ENCODE data around the gene TP53I3.
A peak's percentile ranks its signal among the peaks of the same experiment; 100 is the strongest.
"Not testable (repeated sequence)": the region's sequence is repeated elsewhere in the genome, so short reads cannot be mapped to it uniquely, and the experiment has no call there.

The TP53I3 gene, protein sequence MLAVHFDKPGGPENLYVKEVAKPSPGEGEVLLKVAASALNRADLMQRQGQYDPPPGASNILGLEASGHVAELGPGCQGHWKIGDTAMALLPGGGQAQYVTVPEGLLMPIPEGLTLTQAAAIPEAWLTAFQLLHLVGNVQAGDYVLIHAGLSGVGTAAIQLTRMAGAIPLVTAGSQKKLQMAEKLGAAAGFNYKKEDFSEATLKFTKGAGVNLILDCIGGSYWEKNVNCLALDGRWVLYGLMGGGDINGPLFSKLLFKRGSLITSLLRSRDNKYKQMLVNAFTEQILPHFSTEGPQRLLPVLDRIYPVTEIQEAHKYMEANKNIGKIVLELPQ

DNA sequence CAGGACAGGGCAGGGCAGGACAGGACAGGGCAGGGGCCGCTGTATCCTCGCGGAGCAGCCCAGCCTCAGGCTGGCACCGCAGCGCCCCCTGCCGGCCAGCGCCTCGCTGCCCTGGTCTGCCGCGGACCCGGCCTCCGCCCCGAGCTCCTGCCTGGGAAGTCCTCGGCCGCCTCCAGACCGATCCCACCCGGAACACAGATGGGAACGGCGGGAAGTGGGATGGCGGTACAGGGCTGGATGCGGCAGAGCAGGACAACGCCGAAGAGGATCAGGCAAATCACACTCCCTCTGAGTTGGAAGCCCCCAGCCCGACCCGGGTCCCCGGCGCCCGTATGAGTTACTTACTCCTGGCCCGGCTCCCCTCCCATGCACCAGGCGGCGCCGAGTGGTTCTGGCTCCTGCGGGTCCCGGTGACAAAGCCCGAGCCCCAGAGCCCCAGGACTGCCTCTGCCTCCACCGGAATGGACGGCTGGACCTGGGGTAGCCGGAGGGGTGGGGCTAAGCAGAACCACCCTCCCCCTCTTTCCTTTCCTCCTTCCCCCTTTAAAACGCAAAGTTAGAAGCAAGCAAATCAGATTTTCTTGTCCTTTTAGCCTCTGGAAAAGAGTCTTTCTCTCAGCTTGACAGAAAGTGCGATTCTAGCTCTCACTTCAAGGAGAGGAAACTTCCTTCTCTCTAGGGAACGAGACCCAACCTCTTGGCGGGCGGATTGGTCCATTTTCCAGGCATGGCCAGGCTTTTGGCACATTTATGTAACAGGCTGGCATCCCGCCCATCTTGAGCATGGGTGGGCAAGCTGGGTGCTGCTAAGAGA is at the start of gene TP53I3:
Gene TP53I3 (minus strand): TSS at position 449 of the 814 bp plus-strand sequence. CDS start 508 bp downstream, outside the sequence.
- peak; percentile 93 for DNase-seq

DNA sequence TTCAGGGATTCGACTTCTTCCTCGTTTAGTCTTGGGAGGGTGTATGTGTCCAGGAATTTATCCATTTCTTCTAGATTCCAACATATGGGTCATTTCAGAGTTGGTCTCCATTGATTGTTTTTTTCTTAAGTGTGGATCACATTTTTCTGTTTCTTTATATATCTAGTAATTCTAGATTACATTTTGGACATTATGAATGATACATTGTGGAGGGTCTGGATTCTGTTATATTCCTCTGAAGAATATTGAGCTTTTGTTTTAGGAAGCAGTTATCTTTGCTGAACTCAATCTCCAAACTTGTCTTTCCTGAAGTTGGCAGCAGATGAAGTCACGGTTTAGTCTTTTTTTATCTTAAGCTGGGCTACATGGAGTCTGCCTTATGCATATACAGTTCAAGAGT is 47.9 kb upstream of the TP53I3 start:
- no peak for DNase-seq

DNA sequence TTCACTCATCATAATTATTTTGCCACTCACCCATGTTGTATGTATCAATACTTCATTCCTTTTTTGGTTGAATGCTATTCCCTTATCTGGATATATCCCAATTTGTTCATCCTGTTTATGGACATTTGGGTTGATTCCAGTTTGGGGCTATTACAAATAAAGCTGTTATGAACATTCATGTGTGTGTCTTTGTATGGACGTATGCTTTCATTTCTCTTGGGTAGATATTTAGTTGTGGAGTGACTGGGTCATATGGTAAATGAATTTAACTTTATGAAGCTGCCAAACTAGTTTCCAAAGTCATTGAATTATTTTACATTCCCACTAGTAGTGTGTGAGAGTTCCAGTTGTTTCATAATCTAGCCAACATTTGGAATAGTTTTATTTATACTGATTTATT is 41.3 kb upstream of the TP53I3 start:
- DNase-seq: no peak

DNA sequence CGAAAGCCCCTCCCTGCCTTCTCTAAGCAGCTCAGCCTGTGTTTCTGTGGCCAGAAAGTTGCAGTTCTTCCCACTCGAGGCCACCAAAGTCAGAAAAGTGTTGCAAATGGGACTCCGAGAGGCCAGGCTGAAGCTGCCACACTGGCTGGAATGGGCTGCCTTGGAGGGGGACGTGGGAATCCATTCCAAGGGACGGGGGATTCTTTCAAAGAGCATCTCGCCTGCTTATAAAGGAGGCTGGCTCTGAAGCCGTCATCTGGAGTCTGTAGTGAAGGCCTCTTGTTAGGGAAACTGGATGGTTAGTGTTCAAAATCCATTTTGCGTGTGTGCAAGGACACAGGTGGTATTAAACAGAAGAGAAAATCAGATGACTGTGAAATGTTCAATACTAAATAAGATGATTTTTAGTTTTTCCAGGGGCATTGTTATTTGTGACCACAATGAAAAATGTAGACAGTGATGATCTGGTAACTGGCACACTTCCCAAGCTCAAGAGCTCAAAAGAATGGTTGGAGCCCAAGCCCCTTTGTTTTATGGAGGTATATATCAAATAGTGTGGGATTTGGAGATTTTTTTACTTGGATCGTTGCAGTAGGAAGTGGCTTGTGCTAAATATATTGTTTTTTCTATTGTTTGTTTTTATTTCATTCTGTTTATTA is 39.4 kb upstream of the TP53I3 start:
- peak; percentile 63 for DNase-seq

DNA sequence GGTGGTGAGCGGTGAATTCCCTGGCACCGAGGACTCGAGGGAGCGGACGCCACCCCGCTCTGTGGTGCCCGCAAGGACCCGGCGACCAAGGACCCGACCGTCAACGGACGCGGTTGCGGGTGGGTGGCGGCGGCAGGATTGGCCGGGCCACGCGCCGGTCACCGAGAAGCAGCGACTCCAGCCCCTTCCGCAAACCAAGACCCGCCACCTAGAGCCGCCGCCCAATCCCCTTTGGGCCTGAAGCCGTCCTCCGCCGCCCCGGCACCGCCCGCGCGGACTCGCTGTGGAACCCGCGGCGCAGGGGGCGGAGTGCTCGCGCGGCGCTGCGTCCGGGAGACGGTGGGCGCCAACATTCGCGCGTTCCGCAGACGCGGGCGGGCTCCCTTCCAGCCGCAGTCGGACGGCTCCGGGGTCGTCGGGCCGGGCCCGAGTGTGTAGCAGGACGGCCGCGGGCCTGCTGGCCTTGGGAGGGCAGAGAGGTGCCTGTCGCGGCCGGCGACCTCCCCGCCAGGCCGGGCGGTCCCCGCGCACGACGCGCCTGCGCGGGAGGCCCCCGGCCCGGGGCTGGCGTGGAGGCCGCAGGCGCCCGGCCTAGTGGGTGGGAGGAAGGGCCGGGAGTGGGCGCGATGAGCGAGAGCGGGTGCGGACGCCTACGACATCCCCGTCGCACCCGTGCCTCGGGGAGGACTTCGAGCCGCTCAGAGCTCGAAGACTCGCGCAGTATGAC is 38.7 kb upstream of the TP53I3 start, which contains the start of the genes FAM228B and PFN4:
Gene FAM228B (plus strand): TSS at position 275 of the 727 bp plus-strand sequence. CDS start 893 bp downstream, outside the sequence.
Gene PFN4 (minus strand): TSS at position 140 of the 727 bp plus-strand sequence. CDS start 799 bp downstream, outside the sequence.
- peak; percentile 69 for DNase-seq

DNA sequence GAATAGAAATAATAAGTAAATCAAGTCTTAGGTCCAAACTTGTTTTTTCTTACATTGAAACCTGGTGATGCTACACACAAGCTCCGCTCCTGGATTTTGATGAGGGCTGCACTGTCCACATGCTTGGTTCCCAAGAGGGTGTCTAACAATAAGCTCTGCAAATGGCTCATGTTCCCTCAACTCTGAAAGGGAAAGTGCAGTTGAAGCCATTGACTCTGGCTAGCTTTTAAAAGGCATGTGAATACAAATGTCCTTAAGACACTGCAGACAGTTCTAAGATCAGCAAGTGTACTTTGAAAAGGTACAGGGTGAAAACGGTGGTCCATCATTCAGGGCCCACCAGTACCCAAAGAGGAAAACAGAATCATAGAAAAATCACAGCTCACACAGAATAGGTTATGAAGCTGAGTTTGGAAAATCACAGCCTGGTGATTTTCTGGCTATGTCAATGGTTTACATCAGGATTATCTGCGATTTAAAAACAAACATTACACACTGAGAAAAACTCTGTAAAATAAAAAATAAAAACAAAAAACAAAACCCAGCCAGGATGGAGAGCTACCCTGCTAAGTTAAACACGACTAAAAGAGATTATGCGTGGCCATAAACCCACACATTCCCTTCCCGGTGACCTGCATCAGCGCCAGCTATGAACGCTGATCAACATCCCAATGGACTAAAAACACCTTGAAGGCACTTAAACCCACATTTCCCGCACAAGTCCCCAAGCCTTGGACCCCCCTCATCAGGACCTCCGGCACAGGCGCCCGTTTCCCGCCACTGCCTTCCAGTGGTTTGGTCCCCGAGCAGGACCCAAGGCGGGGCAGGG is 37.9 kb upstream of the TP53I3 start:
- no peak for DNase-seq

DNA sequence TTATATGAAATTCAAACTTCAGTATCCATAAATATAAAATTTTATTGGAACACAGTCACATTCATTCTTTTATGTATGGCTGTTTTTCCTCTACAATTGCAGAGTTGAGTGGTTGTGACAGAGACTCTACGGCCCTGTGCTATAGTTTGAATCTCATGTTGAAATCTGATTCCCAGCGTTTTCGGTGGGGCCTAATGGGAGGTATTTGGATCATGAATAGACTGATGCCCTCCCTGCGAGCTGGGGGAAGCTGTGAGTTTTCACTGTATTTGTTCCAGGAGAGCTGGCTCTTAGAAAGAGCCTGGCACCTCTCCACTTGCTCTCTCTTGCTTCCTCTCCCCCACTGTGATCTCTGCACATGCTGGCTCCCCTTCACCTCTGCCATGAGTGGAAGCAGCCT is 36.8 kb upstream of the TP53I3 start:
- no peak for DNase-seq

DNA sequence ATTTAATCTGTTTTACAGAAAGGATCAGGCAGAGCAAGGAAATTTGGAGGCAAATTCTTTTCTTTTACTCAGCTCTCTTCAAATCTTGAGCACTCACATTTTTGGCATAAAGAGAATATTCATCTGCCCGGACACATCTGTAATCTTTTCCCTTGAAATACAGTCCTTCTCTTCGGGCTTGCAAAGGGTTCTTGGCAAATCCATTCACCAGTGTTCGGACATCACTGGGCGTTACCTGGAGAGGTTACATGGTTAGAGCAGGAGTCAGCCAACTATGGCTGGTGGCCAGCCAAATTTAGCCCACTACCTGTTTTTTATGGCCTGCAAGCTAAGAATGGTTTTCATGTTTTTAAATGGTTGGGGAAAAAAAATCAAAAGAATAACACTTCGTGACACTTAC is 36.4 kb upstream of the TP53I3 start:
- no peak for DNase-seq

DNA sequence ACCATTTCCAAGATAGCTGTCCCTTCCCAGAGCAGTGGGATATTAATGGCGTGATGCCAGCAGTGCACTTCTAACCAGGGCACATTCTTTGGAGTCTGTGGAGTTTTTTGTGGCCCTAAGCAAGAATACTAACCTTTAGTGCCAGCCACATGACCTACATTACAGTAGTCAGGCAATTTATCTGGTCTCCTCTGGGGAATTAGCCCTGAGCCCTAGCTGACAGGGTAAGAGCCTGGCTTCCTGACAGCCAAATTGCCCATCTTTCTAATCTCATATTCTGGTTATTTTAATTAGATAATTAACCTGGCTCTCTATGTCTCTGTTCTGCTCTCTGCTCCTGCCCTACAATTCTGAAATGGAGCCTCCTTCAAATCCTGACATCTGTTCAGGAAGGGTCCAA is 33.3 kb upstream of the TP53I3 start:
- DNase-seq: no peak

DNA sequence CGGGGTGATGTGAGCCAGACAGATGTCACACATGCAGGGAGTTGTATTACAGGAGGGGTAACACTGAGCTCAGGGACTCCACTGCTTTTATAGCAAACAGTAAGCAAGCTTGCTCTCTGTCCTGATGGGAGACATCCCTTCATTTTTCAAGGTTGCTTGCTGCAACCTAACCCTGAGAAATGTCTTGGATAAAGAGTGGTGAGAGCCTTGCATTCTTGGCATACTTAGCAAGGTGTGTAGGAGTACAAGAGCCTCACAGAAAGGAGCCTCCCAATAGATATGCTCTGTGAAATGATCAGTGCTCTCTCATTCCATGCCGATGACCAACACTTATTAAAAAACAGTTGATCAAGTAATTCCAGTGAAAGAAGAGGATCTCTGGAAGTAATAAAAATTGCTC is 30.4 kb upstream of the TP53I3 start:
- DNase-seq: no peak

DNA sequence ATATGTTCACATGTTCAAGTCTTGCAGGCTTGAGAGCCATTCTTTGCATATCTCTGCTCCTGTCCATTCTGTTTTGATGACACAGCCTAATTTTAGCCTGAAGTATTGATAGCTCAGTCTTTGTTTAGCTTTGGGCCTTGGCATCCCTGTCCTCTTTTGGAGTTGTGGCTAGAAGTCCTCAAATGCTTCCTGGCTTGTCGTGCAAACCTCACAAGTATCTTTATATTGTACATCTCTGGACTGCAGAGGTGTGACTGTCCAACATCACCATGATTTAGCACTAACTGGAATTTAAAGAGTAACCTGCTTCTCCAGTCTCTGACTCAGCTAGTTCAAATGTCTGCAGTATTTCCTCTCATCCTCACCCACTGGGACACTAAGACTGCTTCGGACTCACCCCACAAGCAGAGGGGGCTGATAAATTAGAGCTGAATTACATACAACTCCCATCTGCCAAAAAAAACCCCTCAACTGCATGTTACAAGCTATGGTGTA is 26.8 kb upstream of the TP53I3 start:
- DNase-seq: no peak

DNA sequence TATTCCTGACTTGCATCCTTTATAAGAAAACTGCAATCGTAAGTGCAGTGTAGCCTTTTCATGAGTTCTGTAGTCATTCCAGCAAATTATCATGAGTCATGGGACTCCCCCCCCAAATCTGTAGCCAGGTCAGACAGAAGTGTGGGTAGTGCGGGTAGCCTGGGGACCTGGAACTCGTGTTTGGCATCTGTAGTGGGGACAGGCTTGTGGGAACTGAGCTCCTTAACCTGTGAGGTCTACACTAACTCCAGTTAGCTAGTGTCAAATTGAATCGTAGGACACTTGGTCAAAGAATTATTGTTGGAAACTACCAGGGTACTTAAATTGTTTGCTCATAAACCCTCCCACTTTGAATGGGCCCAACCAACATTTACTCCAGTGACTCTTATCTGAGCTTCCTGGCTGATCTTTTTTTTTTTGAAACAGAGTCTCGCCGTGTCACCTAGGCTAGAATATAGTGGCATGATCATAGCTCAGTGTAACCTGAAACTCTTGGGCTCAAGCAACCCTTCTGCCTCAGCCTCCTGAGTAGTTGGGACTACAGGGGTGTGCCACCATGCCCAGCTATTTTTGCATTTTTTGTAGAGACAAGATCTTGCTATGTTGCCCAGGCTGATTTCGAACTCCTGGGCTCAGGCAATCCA is 26.1 kb upstream of the TP53I3 start:
- DNase-seq: no peak

DNA sequence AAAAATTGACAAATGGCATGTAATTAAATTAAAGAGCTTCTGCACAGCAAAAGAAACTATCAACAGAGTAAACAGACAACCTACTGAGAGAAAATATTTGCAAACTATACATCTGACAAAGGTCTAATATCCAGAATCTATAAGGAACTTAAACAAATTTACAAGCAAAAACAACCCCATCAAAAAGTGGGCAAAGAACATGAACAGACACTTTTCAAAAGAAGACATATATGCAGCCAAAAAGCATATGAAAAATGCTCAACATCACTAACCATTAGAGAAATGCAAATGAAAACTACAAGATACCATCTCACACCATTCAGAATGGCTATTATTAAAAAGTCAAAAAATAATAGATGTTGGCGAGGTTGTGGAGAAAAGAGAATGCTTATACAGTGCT is 24.8 kb upstream of the TP53I3 start:
- DNase-seq: not testable (repeated sequence)

DNA sequence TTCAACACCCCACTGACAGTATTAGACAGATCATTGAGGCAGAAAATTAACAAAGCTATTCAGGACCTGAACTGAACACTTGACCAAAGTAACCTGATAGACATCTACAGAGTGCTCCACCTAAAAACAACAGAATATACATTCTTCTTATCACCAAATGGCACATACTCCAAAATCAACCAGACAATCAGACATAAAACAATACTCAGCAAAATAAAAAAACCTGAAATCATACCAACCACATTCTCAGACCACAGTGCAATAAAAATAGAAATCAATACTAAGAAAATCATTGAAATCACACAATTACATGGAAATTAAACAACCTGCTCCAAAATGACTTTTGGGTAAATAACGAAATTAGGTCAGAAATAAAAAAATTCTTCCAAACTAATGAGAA is 22.7 kb upstream of the TP53I3 start:
- DNase-seq: no peak

DNA sequence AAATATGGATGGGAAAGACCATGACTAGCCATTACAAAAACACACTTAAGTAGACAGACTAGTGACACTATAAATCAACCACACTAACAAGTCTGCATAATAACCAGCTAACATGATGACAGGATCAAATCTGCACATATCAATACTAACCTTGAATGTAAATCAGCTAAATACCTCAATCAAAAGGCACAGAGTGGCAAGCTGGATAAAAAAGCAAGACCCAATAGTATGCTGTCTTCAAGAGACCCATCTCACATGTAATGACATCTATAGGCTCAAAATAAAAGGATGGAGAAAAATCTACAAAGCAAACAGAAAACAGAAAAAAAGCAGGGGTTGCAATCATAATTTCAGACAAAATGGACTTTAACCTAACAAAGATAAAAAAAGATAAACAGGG is 22.2 kb upstream of the TP53I3 start:
- DNase-seq: no peak

DNA sequence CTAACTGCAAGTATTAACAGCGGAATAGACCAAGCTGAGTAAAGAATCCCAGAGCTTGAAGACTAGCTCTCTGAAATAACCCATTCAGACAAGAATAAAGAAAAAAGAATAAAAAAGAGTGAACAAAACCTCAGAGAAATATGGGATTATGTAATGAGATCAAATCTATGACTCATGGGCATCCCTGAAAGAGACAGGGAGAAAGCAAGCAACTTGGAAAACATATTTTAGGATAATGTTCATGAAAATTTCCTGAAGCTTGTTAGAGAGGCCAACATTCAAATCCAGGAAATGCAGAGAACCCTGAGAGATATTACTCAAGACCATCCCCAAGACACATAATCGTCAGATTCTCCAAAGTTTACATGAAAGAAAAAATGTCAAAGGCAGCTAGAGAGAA is 21.2 kb upstream of the TP53I3 start:
- DNase-seq: no peak

DNA sequence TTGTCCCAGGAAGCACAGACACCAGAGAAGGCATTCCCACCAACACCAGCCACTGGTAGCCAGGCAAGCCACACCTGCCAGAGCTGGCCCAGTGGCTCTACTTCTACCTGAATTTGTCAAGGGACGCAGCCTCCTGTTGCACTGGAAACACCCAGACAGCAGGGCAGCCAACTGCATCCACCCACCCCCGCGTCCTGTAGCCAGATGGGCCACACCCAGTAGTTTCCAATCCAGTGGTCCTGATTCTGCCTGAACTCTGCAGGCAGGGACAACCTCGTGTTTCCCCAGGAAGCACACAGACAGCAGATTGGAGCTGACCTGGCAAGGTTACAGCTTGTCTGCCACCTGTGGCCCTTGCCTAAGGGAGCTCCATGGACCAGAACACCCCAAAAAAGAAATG is 20.3 kb upstream of the TP53I3 start:
- no peak for DNase-seq

DNA sequence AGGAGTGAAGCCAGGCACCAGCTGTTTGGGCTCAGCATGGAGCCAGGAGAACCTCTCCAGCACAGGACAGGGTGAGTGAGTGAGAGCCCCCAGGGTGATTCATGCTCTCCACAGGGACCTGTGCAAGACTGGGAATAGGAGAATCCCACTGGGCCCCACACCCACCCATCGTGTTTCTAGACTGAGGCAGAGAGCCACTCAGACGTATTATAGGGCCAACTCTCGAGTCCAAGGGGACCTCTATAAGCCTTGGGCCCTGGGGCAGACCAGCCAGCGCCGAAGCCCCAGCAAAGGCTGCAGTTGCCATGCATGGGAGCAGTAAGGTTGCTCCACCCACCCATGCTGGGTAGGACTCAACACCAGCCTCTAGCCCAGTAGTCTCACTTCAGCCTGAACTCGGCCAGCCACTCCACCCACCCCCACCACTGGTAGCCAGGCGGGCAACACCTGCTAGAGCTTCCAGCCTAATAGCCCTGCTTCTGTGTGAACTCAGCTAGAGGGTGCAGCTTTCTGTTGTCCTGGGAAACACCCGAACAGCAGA is 19.5 kb upstream of the TP53I3 start:
- DNase-seq: no peak

DNA sequence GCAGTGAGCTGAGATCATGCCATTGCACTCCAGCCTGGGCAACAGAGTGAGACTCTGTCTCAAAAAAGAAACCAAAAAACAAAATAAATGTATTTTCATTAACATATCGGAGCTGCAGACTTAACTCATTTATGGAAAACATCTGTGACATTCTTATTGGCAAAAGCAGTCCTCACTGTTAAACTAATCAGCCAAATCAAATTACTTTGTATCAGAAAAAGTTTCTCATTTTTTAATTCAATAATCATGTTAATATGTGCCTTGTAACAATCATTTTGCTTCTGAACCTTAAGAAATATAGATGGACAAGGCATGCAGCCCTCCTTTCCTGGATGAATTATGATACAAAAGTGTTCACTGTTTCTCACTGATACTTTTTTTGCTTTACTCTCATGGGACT is 18.0 kb upstream of the TP53I3 start:
- DNase-seq: no peak

DNA sequence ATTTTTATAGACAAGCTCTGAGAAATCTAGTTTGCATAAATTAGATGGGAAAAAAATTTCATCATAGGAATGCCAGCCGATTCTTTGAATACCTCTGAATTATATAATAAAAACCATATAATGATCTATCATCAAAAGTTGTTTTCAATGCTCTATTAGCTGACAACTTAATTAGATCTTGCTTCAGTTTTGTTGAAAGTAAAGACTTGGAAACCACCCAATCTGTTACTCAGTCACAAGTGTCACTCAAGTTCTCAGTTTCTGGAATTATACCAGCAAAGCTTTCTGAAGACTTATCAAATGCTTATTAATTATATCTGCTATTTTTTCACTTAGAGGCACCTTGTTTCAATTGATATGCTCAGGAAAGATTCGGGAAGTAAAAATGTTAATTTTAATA is 17.4 kb upstream of the TP53I3 start:
- DNase-seq: no peak

DNA sequence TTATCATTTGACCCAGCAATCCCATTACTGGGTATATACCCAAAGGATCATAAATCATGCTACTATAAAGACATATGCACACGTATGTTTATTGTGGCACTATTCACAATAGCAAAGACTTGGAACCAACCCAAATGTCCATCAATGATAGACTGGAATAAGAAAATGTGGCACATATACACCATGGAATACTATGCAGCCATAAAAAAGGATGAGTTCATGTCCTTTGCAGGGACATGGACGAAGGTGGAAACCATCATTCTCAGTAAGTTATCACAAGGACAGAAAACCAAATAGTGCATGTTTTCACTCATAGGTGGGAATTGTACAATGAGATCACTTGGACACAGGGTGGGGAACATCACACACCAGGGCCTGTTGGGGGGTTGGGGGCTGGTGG is 16.1 kb upstream of the TP53I3 start:
- DNase-seq: not testable (repeated sequence)

Data from DMS79 (cell line).